Urinary bladder (tissue), 4 donors: ENCODE results near the gene TPSB2. TPM values are rescaled to one million over a fixed set of nuclear protein-coding genes. Genes with fewer than 3 reads are reported as not detected.
"Not testable (repeated sequence)": the region's sequence is repeated elsewhere in the genome, so short reads cannot be mapped to it uniquely, and the experiment has no call there.

Source experiments
- DNase-seq: peaks from one replicate; pipeline ENCODE4 v3.0.0-alpha.2; 2015; ENCODE audit errors: extremely low spot score
- H3K27ac ChIP-seq: one replicate; pipeline ENCODE4 v1.5.1; 2013; ENCODE audit warnings: low read depth, mild to moderate bottlenecking, moderate library complexity
- H3K36me3 ChIP-seq: one replicate; pipeline ENCODE4 v1.6.1; 2013; ENCODE audit warnings: mild to moderate bottlenecking, moderate library complexity; ENCODE audit not compliant: insufficient read depth
- H3K4me1 ChIP-seq: one replicate; pipeline ENCODE4 v1.6.1; 2013; ENCODE audit warnings: mild to moderate bottlenecking, moderate library complexity; ENCODE audit not compliant: insufficient read depth
- H3K4me3 ChIP-seq: one replicate; pipeline ENCODE4 v1.5.1; 2013; ENCODE audit warnings: low read depth, low read length
- WGBS: extraction: QIAGEN DNeasy Blood & Tissue Kit; methylation state at CpG from one replicate; pipeline ENCODE4 v1.1.7; 2013; 5-methylcytosine and 5-hydroxymethylcytosine counted together
- polyA plus RNA-seq: library from polyadenylated mRNA; stranded (reverse); fragments of 200-250 nt; gene quantifications from one replicate; pipeline ENCODE4 v1.2.3, GENCODE V29; 2013
- total RNA-seq: library from RNA; depleted of rRNA; stranded (reverse); fragments of >200 nt; gene quantifications from one replicate; pipeline ENCODE4 v1.2.3, GENCODE V29; 2014
- donor health status: healthy with polysubstance abuse.
- donor health status: healthy.

TPSB2 gene
- total and polyA plus RNA-seq, 2 donors: 4.4 to 80.3 TPM

- 84% methylated on average over 22 of the region's 22 CpGs for WGBS
- DNase-seq: no peak
- Histone ChIP-seq H3K4me3 (no peak overlapping the region), H3K27ac (no peak overlapping the region), H3K36me3 (no peaks in the 10 kb centered on the region), H3K4me1 (no peaks in the 10 kb centered on the region)
Measured at GRCh38 chr16:1256874-1257322, 26.9 kb upstream of the TPSB2 start.

GRCh38 chr16:1256296-1256873 is 26.4 kb upstream of the TPSB2 start:
- 80% methylated on average over 23 of the region's 23 CpGs for WGBS
- H3K36me3 ChIP-seq, DNase-seq: not testable (repeated sequence)

GRCh38 chr16:1255276-1256122 is 25.5 kb upstream of the TPSB2 start, which contains the start of gene TPSD1:
TSS of gene TPSD1 (plus strand) at chr16:1256069. CDS start at chr16:1256281, 212 bp downstream.
- not testable (repeated sequence) for DNase-seq, H3K27ac ChIP-seq, H3K36me3 ChIP-seq, H3K4me1 ChIP-seq, H3K4me3 ChIP-seq
- 72% methylated on average over 26 of the region's 26 CpGs for WGBS

More at GRCh38 chr16:1256296-1256873, 26.4 kb upstream of the TPSB2 start:
- not testable (repeated sequence) for H3K4me3 ChIP-seq, H3K27ac ChIP-seq, H3K4me1 ChIP-seq

GRCh38 chr16:1254821-1255220 is 24.8 kb upstream of the TPSB2 start:
- WGBS: 91% methylated on average over 3 of the region's 3 CpGs
- DNase-seq, H3K4me1 ChIP-seq, H3K27ac ChIP-seq, H3K4me3 ChIP-seq, H3K36me3 ChIP-seq: not testable (repeated sequence)

GRCh38 chr16:1253701-1254364 is 23.8 kb upstream of the TPSB2 start:
- not testable (repeated sequence) for H3K36me3 ChIP-seq, H3K4me3 ChIP-seq, DNase-seq, H3K4me1 ChIP-seq, H3K27ac ChIP-seq
- no CpG with 5 or more reads among the region's 47 CpGs for WGBS

GRCh38 chr16:1249031-1249755 is 19.2 kb upstream of the TPSB2 start:
- not testable (repeated sequence) for DNase-seq, H3K4me1 ChIP-seq, H3K27ac ChIP-seq, H3K4me3 ChIP-seq, H3K36me3 ChIP-seq
- WGBS: 63% methylated on average over 6 of the region's 43 CpGs

- H3K27ac ChIP-seq, H3K36me3 ChIP-seq, H3K4me3 ChIP-seq, H3K4me1 ChIP-seq, DNase-seq: not testable (repeated sequence)
- WGBS: 81% methylated on average over 13 of the region's 14 CpGs
Measured at GRCh38 chr16:1247903-1248537, 18.0 kb upstream of the TPSB2 start.

GRCh38 chr16:1245452-1246020 is 15.6 kb upstream of the TPSB2 start:
- Histone ChIP-seq H3K27ac (no peak overlapping the region), H3K4me3 (no peak overlapping the region), H3K36me3 (no peaks in the 10 kb centered on the region), H3K4me1 (no peaks in the 10 kb centered on the region)
- no peak for DNase-seq
- 44% methylated on average over 22 of the region's 22 CpGs for WGBS

GRCh38 chr16:1244881-1245280 is 14.9 kb upstream of the TPSB2 start:
- Histone ChIP-seq H3K27ac (no peak overlapping the region), H3K36me3 (no peaks in the 10 kb centered on the region), H3K4me3 (no peak overlapping the region), H3K4me1 (no peaks in the 10 kb centered on the region)
- no peak for DNase-seq
- 68% methylated on average over 12 of the region's 12 CpGs for WGBS

- H3K4me1 ChIP-seq, DNase-seq, H3K36me3 ChIP-seq, H3K27ac ChIP-seq, H3K4me3 ChIP-seq: not testable (repeated sequence)
- 69% methylated on average over 31 of the region's 32 CpGs for WGBS
Measured at GRCh38 chr16:1243907-1244850, 14.2 kb upstream of the TPSB2 start.

- not testable (repeated sequence) for H3K4me3 ChIP-seq, H3K27ac ChIP-seq, H3K36me3 ChIP-seq, DNase-seq, H3K4me1 ChIP-seq
- 51% methylated on average over 7 of the region's 11 CpGs for WGBS
Measured at GRCh38 chr16:1243363-1243762, 13.4 kb upstream of the TPSB2 start.

GRCh38 chr16:1241081-1241480 is 11.1 kb upstream of the TPSB2 start:
- H3K27ac ChIP-seq, DNase-seq: not testable (repeated sequence)

More at GRCh38 chr16:1241081-1241480, 11.1 kb upstream of the TPSB2 start:
- H3K36me3 ChIP-seq, H3K4me3 ChIP-seq, H3K4me1 ChIP-seq: not testable (repeated sequence)
- 85% methylated on average over 11 of the region's 15 CpGs for WGBS
